Measurements from ENCODE around the gene CPSF4. TPM values are rescaled to one million over a fixed set of nuclear protein-coding genes. Genes with fewer than 3 reads are reported as not detected.

CPSF4 gene
- total RNA-seq, 1 donor from 2014 or later, result 37.7 TPM

DNA sequence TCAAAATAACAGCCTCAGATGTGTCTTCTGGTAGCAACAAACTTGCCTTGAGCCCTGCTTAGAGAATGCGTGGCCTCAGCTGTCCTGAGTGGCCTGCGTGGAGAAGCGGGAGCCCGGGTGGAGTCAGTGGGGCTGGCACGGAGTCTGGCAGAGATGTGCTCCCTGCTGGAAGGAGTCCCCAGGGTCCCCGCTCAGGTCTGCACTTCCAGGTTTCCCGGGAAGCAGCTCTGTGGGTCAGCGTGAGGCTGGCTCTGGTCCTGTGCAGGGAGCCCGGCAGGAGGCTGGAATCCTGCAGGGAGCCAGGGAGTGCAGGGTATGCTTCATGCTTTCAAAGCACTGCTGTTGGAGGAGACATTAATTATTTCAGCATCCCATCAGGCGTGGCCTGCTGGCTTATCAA, 10.1 kb downstream of the CPSF4 start:
- no peak for DNase-seq (ENCODE audit: low read depth, low spot score)

GRCh38 chr7:99449326-99449725, 10.6 kb downstream of the CPSF4 start:
- DNase-seq (ENCODE audit: low read depth, low spot score), result no peak

GRCh38 chr7:99451936-99452335, 13.2 kb downstream of the CPSF4 start:
- DNase-seq (ENCODE audit: low read depth, low spot score), result no peak

GRCh38 chr7:99452541-99452940, 13.8 kb downstream of the CPSF4 start:
- DNase-seq (ENCODE audit: low read depth, low spot score), result no peak

- no peak for DNase-seq (ENCODE audit: low read depth, low spot score)
These were observed 14.4 kb downstream of the CPSF4 start for GRCh38 chr7:99453105-99453504.

- no peak for DNase-seq (ENCODE audit: low read depth, low spot score)
These were observed 17.1 kb downstream of the CPSF4 start for GRCh38 chr7:99455874-99456273.

DNA sequence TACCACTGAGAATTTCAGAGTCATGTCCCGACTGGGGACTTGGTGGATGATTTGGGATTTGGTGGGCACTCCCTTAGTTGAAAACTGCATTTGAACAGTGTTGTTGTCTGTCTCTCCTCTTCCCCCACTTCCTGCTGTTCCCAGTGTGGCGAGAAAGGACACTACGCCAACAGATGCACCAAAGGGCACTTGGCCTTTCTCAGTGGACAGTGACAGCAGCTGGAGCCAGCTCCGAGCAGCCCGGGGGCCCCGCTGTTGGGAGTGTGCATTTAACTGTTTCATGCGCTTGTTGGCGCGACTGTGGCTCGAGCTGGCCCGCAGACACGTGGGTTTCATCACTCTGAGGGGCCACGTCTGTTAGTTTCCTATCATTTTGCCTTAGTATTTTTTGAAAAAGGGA, 17.5 kb downstream of the CPSF4 start:
- no peak for DNase-seq (ENCODE audit: low read depth, low spot score)

DNA sequence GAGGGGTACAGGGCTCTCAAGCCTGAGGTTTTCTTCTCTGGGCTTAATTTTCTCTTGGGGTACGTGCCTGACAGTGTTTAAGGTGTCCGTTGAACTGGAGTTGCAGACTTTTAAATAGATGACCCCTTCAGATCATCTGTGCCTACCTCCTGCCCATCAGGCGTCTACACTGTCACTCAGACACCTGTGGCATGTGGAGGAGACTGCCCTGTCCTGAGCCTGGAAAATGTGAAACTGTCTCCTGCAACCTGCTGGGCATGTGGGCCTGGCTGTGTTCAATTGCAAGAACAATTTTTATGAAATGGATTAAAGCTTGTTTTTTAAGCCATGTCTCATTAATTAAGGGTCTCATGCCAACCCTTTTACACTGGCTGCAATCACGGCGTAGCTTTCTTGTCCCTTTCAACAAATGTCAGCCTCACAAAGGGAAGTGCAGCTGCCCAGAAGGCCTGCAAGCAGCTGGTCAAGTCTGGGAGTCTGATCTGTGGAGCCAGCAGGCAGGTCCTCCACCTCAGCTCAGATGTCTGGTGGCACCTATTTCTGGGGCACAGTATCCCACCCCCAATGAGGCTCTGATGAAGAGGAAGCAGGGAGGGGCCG, 18.4 kb downstream of the CPSF4 start:
- DNase-seq (ENCODE audit: low read depth, low spot score), result no peak

DNA sequence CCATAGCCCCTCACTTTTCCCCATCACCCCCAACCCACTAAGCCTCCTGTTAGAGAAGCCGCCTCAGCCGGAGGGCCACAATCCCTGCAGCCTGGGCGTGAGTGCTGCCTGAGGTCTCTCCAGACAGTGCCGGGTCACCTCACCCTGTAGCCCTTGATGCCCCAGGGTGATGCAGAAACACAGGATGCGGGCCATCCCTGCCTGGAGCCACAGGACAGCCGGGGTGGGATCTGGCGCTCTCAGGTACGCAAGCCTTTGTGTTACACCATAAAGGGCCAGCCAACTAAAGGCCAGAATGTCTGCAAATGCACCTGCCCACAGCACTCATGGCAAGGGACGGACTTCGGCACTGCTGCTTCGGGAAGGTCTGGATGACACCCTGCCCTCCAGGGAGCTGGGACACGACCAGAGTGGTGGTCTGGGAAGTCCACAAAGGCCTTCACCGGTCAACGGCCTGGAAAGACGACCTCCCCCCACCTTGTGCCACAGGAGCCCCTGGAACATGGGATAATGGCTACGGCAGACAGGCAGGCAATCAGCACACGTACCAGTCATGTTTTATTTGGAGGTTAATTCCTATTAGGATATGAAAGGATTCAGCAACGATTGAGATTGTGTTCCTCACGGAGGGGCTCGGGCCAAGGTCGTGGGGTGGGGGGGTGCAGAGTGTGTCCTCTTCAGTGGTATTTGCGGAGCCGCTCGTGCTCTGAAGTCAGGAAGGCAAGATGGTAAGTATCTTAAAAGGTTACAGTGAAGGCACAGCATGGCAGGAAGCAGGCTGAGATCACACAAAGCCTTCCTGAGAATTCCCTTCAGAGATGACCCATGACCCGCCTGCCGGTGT, 19.1 kb downstream of the CPSF4 start:
- DNase-seq (ENCODE audit: low read depth, low spot score), result no peak

GRCh38 chr7:99459087-99459486, 20.3 kb downstream of the CPSF4 start:
- DNase-seq (ENCODE audit: low read depth, low spot score), result no peak

DNA sequence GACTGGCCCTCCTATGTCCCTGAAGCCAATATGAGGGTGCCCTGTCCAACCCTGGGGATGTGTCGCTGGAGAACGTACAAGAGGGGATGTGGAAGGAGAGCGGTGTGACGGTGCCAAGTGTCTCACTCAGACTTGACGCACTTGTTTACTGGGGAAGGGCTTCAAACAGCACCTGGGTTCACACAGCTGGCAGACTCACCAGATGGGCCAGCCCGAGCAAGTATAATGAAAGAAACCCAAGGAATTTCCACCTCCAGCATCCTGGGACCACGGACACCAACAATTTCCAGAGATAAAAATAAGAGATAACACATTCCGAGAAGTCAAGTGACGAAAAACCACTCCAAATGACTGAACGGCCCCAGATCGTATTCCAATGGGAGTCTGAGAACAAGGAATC, 21.9 kb downstream of the CPSF4 start:
- DNase-seq (ENCODE audit: low read depth, low spot score), result no peak

DNA sequence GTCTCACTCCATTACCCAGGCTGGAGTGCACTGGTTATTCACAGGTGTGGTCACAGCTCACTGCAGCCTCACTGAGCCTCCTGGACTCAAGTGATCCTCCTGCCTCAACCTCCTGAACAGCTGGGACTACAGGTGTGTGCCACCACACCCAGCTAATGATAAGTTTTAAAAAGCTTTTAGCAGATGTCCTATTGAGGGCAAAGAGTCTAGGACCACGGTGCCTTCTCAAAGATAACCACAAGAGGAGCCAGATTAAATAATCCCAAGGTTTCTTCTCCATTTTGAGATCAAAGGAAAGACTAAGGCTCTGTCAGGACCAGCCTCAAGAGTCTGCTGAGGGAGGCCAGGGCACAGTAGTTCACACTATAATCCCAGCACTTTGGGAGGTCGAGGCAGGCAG, 22.5 kb downstream of the CPSF4 start:
- no peak for DNase-seq (ENCODE audit: low read depth, low spot score)

DNA sequence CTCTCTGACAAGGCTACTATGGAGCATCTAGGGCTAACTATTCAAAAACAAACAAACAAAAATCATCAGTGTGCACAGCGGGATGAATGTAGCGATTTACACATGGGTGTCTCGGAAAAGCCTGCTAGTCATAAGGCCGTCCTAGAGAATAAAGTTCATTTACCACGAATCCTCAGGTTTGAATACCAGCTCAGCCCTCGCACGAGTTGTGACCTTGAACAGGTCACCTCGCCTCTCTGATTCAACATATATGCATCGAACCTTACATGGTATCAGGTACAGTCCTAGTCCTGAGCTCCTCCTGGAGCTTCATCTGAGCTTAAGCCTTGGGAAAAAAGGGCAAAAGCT, 26.7 kb downstream of the CPSF4 start:
- no peak for DNase-seq (ENCODE audit: low read depth, low spot score)

GRCh38 chr7:99468336-99468918, 29.7 kb downstream of the CPSF4 start:
- no peak for DNase-seq (ENCODE audit: low read depth, low spot score)

DNA sequence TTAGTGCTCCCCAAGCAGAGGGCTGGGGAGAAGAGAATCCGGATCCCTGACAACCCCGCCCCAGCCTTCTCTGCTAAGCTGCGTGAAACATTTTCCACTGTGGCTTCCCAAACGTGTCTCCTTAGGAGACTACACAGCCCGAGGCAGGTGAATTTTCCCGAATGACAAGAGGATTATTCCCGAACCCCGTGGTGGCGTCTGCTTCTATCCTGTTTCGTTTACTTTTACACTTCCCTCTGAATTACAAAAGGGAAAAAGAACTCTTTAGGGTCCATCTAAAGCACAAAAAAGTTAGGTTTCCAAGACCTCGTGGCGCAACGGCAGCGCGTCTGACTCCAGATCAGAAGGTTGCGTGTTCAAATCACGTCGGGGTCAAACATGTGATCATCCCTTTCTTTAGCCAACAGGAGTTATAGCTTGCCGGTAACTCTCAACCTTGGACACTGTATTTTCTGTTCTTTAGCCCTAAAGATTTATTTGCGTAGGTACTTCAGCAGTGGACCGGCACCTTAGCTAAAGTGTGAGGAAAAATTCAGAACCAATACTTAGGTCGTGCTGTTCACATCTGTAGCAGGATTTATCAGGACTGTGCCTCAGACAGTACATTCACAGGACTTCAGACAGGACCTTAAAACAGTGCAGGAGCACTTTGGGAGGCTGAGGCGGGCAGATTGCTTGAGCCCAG, 30.8 kb downstream of the CPSF4 start:
- DNase-seq (ENCODE audit: low read depth, low spot score), result no peak

DNA sequence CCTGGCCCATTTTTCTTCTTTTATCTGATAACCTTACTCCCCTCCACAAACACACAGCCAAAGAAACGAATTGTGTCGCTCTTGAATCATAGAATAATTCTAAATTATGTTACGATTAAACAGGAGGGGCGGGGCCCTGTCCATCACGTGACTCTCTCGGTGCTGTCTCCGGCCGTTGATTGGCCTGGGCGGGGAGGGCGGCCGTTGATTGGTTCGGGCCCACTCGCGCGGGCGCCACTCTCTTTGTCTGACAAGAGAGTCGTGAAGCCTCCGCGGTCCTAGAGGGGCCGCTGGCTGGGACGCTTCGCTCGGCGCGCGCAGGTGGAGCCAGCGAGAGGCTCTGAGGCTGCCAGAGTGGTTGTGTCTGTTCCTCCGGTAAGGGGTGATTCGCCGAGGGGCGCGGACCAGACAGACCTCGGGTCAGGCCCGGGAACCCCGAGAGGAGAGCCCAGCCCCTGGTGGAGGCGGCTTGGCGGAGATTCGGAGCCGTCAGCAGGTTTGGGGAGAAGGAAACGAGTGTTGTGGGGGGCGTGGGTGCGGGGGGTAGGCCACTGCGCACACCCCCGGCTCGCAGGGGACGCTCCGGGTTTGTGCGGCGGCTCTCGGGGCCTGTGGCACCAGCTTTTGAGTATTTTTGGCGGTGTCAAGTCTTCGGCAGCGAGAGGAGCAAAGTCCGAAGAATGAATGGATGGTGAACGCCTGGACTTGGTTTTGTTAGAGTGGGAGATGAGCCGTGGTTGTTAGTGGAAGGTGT, 34.0 kb downstream of the CPSF4 start, which contains the start of gene ZNF789:
TSS of gene ZNF789 (plus strand) at position 330 of the 754 bp plus-strand sequence. CDS start 3,567 bp downstream, outside the sequence.
- peak; percentile 90 for DNase-seq (ENCODE audit: low read depth, low spot score)

- peak; percentile 50 for DNase-seq (ENCODE audit: low read depth, low spot score)
These were observed 34.5 kb downstream of the CPSF4 start for GRCh38 chr7:99473315-99473596.

DNA sequence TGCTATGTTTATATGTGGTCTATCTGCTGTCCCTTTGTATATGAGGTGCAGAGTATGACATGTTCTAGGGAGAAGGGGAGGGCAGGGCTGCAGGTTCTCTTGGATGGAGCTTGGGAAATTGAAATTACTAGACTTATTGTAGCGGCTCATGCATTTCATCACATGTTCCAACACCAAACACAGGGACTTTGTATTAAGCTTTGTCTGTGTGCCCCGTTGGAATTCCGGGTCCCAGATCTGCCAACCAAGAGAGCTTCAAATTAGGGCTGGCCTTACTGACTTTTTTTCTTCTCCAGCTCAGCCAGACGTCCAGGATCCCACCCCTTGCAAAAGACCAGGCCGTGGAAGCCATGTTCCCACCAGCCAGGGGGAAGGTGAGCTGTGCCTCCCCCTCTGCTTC, 37.4 kb downstream of the CPSF4 start:
- no peak for DNase-seq (ENCODE audit: low read depth, low spot score)

DNA sequence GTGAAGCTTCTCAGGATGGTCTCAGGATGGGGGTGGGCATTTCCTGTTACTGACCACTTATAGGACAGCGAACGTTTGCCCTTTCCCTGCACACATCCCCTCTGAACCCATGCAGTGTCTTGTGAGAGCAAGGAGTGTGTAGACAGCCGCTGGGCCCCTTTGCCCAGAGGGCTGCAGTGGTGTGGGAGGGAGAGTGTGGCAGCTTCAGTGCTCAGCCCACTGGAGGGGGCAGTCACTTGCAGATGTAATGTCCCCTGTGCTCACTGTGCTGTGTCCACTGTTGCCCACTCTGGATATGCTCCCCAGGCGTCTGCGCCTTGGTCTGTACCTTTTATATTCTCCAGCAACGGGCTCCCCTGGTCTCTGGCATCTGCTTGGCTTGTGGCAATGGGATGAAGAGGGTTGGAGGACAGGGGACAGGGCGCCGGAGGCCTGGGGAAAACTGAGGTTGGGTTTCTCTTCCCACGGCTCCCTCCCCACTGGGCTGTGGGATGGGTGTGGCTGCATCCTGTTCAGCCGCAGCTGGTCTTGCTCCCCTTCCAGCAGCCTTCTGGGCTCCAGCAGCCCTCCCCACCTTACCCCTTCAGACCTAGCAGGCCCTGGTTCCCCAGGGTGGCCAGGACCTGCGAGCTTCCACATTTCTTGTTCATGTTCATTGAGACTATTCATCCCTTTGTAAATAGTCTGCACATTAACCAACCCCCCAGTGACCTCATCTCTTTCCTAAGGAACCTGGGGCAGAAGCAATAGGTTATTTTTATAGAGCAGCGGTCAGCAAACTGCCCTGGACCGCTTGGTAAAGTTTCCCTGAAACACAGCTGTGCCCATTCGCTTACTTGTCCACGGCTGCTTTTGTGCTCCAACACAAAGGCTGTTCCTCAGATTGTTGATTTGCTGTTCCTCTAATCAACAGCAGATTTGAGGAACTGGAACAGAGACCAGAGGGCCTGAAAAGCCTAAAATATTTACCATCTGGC, 40.0 kb downstream of the CPSF4 start:
- no peak for DNase-seq (ENCODE audit: low read depth, low spot score)

GRCh38 chr7:99485094-99485493, 46.4 kb downstream of the CPSF4 start:
- no peak for DNase-seq (ENCODE audit: low read depth, low spot score)
